Measurements from ENCODE around the gene SKI.
A peak's percentile ranks its signal among the peaks of the same experiment; 100 is the strongest.
"Not testable (repeated sequence)": the region's sequence is repeated elsewhere in the genome, so short reads cannot be mapped to it uniquely, and the experiment has no call there.

Gene SKI

GRCh38 chr1:2330519-2331199 lies 102.5 kb downstream of the SKI start:
- TF ChIP-seq CTCF (IDR thresholded peaks at IDR 0.05; ENCODE audit: low read depth, low read length, missing control alignments) = peak; percentile 30
- peak; percentile 76 for DNase-seq
- H3K4me3 ChIP-seq (ENCODE audit: low read depth, low read length) = no peak overlapping the region
- H3K27ac ChIP-seq = no peak overlapping the region
- H3K27me3 ChIP-seq (replicated peaks) = no peaks in the 10 kb centered on the region
- H3K36me3 ChIP-seq (replicated peaks) = no peaks in the 10 kb centered on the region
- in situ Hi-C loops (cut with HindIII; ENCODE audit: low pct_ligation_motif_present, low sequenced_read_pairs) = no loop called here

GRCh38 chr1:2331200-2331544 lies 103.1 kb downstream of the SKI start:
- in situ Hi-C loops (cut with HindIII; ENCODE audit: low pct_ligation_motif_present, low sequenced_read_pairs) = no loop called here
- no peak for DNase-seq
- Histone ChIP-seq H3K4me3 (ENCODE audit: low read depth, low read length) (no peak overlapping the region), H3K27ac (no peak overlapping the region), H3K27me3 (replicated peaks) (no peaks in the 10 kb centered on the region), H3K36me3 (replicated peaks) (no peaks in the 10 kb centered on the region)
- no peak for TF ChIP-seq CTCF (IDR thresholded peaks at IDR 0.05; ENCODE audit: low read depth, low read length, missing control alignments)

- H3K27me3 ChIP-seq (replicated peaks); in situ Hi-C loops (cut with HindIII; ENCODE audit: low pct_ligation_motif_present, low sequenced_read_pairs); DNase-seq; H3K27ac ChIP-seq; H3K4me3 ChIP-seq (ENCODE audit: low read depth, low read length); H3K36me3 ChIP-seq (replicated peaks): not testable (repeated sequence)
Observed at GRCh38 chr1:2331580-2331979, 103.5 kb downstream of the SKI start.

GRCh38 chr1:2334366-2334765 lies 106.2 kb downstream of the SKI start:
- TF ChIP-seq CTCF (IDR thresholded peaks at IDR 0.05; ENCODE audit: low read depth, low read length, missing control alignments) = no peak
- no peak overlapping the region for H3K4me3 ChIP-seq (ENCODE audit: low read depth, low read length)
- H3K36me3 ChIP-seq (replicated peaks) = no peaks in the 10 kb centered on the region
- DNase-seq = no peak
- H3K27ac ChIP-seq = no peak overlapping the region
- in situ Hi-C loops (cut with HindIII; ENCODE audit: low pct_ligation_motif_present, low sequenced_read_pairs) = no loop called here
- H3K27me3 ChIP-seq (replicated peaks) = no peaks in the 10 kb centered on the region

- H3K27ac ChIP-seq = no peak overlapping the region
- no peak overlapping the region for H3K4me3 ChIP-seq (ENCODE audit: low read depth, low read length)
- no peak for DNase-seq
Observed at GRCh38 chr1:2334883-2335534, 106.9 kb downstream of the SKI start.

More at GRCh38 chr1:2334883-2335534, 106.9 kb downstream of the SKI start:
- H3K27me3 ChIP-seq (replicated peaks) = no peaks in the 10 kb centered on the region
- no peaks in the 10 kb centered on the region for H3K36me3 ChIP-seq (replicated peaks)
- TF ChIP-seq CTCF (IDR thresholded peaks at IDR 0.05; ENCODE audit: low read depth, low read length, missing control alignments) = no peak
- in situ Hi-C loops (cut with HindIII; ENCODE audit: low pct_ligation_motif_present, low sequenced_read_pairs) = no loop called here
